Measurements from ENCODE around the gene ZNF805. TPM values are rescaled to one million over a fixed set of nuclear protein-coding genes. Genes with fewer than 3 reads are reported as not detected.
"Not testable (repeated sequence)": the region's sequence is repeated elsewhere in the genome, so short reads cannot be mapped to it uniquely, and the experiment has no call there.

ZNF805 gene
- total and polyA plus RNA-seq, 9 donors = 1.7 to 27.8 (median 17.1) TPM

DNA sequence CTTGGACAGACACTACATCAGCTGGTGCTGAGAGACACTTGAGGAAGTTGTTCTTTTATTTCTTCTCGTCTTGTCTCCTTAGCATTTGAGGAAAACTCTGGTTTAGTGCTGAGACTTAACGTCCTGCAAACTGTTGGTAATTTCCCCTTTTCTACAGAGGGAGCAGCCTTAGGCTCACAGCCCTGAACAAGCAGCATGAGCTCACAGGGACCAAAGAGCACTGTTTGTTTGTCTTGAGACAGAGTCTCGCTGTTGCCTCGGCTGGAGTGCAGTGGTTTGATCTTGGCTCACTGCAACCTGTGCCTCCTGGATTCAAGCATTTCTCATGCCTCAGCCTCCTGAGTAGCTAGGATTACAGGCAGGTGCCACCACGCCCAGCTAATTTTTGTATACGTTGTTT, 5.5 kb downstream of the ZNF805 start:
- Histone ChIP-seq H3K4me1 (ENCODE audit: insufficient read depth) (no peaks in the 10 kb centered on the region), H3K36me3 (no peaks in the 10 kb centered on the region), H3K27ac (no peak overlapping the region), H3K9me3 (peaks cover 0 to 20% of the 10 kb centered on the region in 2 donors), H3K27me3 (no peaks in the 10 kb centered on the region), H3K4me3 (no peak overlapping the region)
- WGBS, 3 donors = 89 to 90% (median 90%) methylated on average over 6 of the region's 6 CpGs
- intact Hi-C loops (cut with DNase I) = no loop called here
- TF ChIP-seq, protein P1, sequence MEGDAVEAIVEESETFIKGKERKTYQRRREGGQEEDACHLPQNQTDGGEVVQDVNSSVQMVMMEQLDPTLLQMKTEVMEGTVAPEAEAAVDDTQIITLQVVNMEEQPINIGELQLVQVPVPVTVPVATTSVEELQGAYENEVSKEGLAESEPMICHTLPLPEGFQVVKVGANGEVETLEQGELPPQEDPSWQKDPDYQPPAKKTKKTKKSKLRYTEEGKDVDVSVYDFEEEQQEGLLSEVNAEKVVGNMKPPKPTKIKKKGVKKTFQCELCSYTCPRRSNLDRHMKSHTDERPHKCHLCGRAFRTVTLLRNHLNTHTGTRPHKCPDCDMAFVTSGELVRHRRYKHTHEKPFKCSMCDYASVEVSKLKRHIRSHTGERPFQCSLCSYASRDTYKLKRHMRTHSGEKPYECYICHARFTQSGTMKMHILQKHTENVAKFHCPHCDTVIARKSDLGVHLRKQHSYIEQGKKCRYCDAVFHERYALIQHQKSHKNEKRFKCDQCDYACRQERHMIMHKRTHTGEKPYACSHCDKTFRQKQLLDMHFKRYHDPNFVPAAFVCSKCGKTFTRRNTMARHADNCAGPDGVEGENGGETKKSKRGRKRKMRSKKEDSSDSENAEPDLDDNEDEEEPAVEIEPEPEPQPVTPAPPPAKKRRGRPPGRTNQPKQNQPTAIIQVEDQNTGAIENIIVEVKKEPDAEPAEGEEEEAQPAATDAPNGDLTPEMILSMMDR (IDR thresholded peaks at IDR 0.05) = no peak
- TF ChIP-seq EP300 (IDR thresholded peaks at IDR 0.05) = no peak
- no peak for TF ChIP-seq POLR2A (IDR thresholded peaks at IDR 0.05)
- no peak for DNase-seq

DNA sequence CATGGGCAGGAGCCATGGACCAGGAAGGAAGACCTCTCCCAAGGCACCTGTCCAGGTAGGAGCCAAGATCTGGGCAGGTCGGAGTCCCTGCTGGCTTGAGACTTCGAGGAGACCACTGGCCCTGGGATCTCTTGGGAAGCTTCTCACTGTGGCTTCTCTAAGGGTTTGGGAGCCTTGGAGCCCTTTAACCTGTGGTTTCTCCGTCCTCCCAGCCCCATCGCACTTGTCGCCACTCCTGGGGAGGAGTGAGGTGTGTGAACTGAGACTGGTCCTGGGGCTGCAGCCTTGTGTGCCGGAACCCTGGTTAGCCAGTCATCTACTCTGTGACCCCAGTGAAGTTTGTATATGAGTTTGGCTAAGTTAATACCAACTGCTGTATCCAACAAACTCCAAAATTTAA, 8.2 kb downstream of the ZNF805 start:
- peaks cover 4% of the 10 kb centered on the region for H3K36me3 ChIP-seq
- WGBS, 3 donors = 88 to 97% (median 90%) methylated on average over 6 of the region's 6 CpGs
- H3K4me1 ChIP-seq (ENCODE audit: insufficient read depth) = no peaks in the 10 kb centered on the region
- H3K9me3 ChIP-seq = peaks cover 0 to 40% of the 10 kb centered on the region in 2 donors
- TF ChIP-seq EP300 (IDR thresholded peaks at IDR 0.05) (no peak), POLR2A (IDR thresholded peaks at IDR 0.05) (no peak)
- TF ChIP-seq, protein P1 (IDR thresholded peaks at IDR 0.05) = no peak
- no peaks in the 10 kb centered on the region for H3K27me3 ChIP-seq
- DNase-seq = no peak
- intact Hi-C loops (cut with DNase I) = no loop called here
- H3K4me3 ChIP-seq = no peak overlapping the region
- H3K27ac ChIP-seq = no peak overlapping the region

DNA sequence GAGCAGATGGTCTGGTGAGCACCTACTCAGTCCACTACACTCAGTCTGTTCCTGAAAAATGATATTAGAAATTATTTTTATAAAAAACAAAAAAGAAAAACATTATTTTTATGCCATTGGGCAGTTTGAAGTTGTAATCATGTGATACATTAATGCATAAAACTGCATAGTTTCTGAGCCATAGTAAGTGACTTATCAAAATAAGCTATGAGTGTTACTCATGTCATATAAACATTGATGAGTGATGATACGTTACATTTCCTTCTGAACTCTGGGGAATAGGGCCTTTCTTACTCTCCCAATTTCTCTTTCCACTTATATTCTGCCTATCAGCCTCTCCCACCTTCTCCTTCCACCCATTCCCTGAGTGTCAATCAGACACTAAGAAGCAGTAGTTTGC, 8.9 kb downstream of the ZNF805 start:
- Histone ChIP-seq H3K4me3 (no peak overlapping the region), H3K27me3 (no peaks in the 10 kb centered on the region), H3K4me1 (ENCODE audit: insufficient read depth) (no peaks in the 10 kb centered on the region), H3K9me3 (peaks cover 2 to 47% of the 10 kb centered on the region in 2 donors), H3K36me3 (peaks cover 4% of the 10 kb centered on the region), H3K27ac (no peak overlapping the region)
- 89 to 96% (median 96%) methylated on average over 1 of the region's 1 CpG for WGBS, 3 donors
- TF ChIP-seq EP300 (IDR thresholded peaks at IDR 0.05) (no peak), POLR2A (IDR thresholded peaks at IDR 0.05) (no peak)
- TF ChIP-seq, protein P1 (IDR thresholded peaks at IDR 0.05) = no peak
- no peak for DNase-seq
- intact Hi-C loops (cut with DNase I) = no loop called here

GRCh38 chr19:57253767-57254166, 13.3 kb downstream of the ZNF805 start:
- H3K9me3 ChIP-seq = peaks cover 8 to 39% of the 10 kb centered on the region in 2 donors
- not testable (repeated sequence) for H3K4me3 ChIP-seq; H3K27ac ChIP-seq; H3K27me3 ChIP-seq; H3K36me3 ChIP-seq; DNase-seq; H3K4me1 ChIP-seq (ENCODE audit: insufficient read depth)
- intact Hi-C loops (cut with DNase I) = loop anchor here in 1 of 4 donors (2.0 kb wide), 1 partner anchor 27 kb away; no protein-coding TSS in a partner anchor
- WGBS, 3 donors = 94 to 98% (median 96%) methylated on average over 11 of the region's 11 CpGs

GRCh38 chr19:57262044-57262443, 21.6 kb downstream of the ZNF805 start:
- H3K27ac ChIP-seq = no peak overlapping the region
- no peaks in the 10 kb centered on the region for H3K27me3 ChIP-seq
- H3K9me3 ChIP-seq = peaks cover 0 to 20% of the 10 kb centered on the region in 2 donors
- WGBS, 3 donors = 88 to 92% (median 91%) methylated on average over 3 of the region's 3 CpGs
- H3K4me3 ChIP-seq = no peak overlapping the region
- DNase-seq = no peak
- no peaks in the 10 kb centered on the region for H3K36me3 ChIP-seq
- no peak for TF ChIP-seq EP300 (IDR thresholded peaks at IDR 0.05)
- TF ChIP-seq, protein P1 (IDR thresholded peaks at IDR 0.05) = no peak
- no peak for TF ChIP-seq POLR2A (IDR thresholded peaks at IDR 0.05)
- intact Hi-C loops (cut with DNase I) = no loop called here
- H3K4me1 ChIP-seq (ENCODE audit: insufficient read depth) = no peaks in the 10 kb centered on the region

Data from ovary (tissue), 9 donors.